GM19025 (cell line): ENCODE results near the gene FUBP3.
"Not testable (repeated sequence)": the region's sequence is repeated elsewhere in the genome, so short reads cannot be mapped to it uniquely, and the experiment has no call there.

Experiments
- ATAC-seq: cut with Tn5 transposase; IDR thresholded peaks from one replicate; pipeline ENCODE4 v1.9.1; 2021; ENCODE audit warnings: mild to moderate bottlenecking, low read depth, moderate library complexity; ENCODE audit not compliant: unreplicated experiment

The FUBP3 gene

GRCh38 chr9:130680836-130681768 is 101.7 kb downstream of the FUBP3 start:
- ATAC-seq, result no peak

- ATAC-seq, result no peak
Measured at GRCh38 chr9:130681769-130682420, 102.5 kb downstream of the FUBP3 start.

- no peak for ATAC-seq
Measured at GRCh38 chr9:130682421-130683121, 103.2 kb downstream of the FUBP3 start.

- ATAC-seq, result no peak
Measured at GRCh38 chr9:130685104-130685503, 105.7 kb downstream of the FUBP3 start.

- ATAC-seq, result not testable (repeated sequence)
Measured at GRCh38 chr9:130685945-130686344, 106.6 kb downstream of the FUBP3 start.

- no peak for ATAC-seq
Measured at GRCh38 chr9:130687615-130688014, 108.2 kb downstream of the FUBP3 start.
